Psoas muscle (tissue), 8 donors: ENCODE data around the gene TPI1. TPM values are rescaled to one million over a fixed set of nuclear protein-coding genes. Genes with fewer than 3 reads are reported as not detected.

ENCODE experiments used
- ATAC-seq, 4 donors: fragments of 200-7000 bp; cut with Tn5 transposase; one replicate each; pipeline ENCODE4 v1.9.1; 2020; ENCODE audit warnings: moderate library complexity in 3 of 4, mild to moderate bottlenecking in 2 of 4
- DNase-seq, 2 donors: peaks; one replicate each; pipeline ENCODE4 v3.0.0-alpha.2; 2020
- H3K27ac ChIP-seq: fragments of 200-600 bp; one replicate; pipeline ENCODE4 v1.8.0; 2022
- H3K27me3 ChIP-seq, 3 donors: fragments of 200-600 bp in 1 of 3; one replicate each; pipeline versions ENCODE4 v1.6.1 to v1.8.0; 2013 to 2022; ENCODE audit warnings: low read length in 2 of 3, mild to moderate bottlenecking in 2 of 3, moderate library complexity in 1 of 3; ENCODE audit not compliant: insufficient read depth in 3 of 3
- H3K36me3 ChIP-seq, 2 donors: fragments of 200-600 bp in 1 of 2; one replicate each; pipeline versions ENCODE4 v1.6.1 to v1.8.0; 2013 to 2022; ENCODE audit warnings: low read depth in 1 of 2, mild to moderate bottlenecking in 1 of 2, moderate library complexity in 1 of 2; ENCODE audit not compliant: insufficient read depth in 1 of 2
- H3K4me1 ChIP-seq: fragments of 200-600 bp; one replicate; pipeline ENCODE4 v1.8.0; 2022
- H3K4me3 ChIP-seq: fragments of 200-600 bp; one replicate; pipeline ENCODE4 v1.8.0; 2022; ENCODE audit warnings: mild to moderate bottlenecking
- H3K9me3 ChIP-seq: fragments of 200-600 bp; one replicate; pipeline ENCODE4 v1.8.0; 2022
- CTCF ChIP-seq: fragments of 200-600 bp; IDR thresholded peaks from one replicate; pipeline ENCODE4 v1.8.0; 2022; ENCODE audit warnings: antibody characterized with exemption
- WGBS, 3 donors: extraction: QIAGEN DNeasy Blood & Tissue Kit; methylation state at CpG; one replicate each; pipeline versions ENCODE4 v1.1.6 to v1.1.7; 2013; 5-methylcytosine and 5-hydroxymethylcytosine counted together
- intact Hi-C, 2 donors: fragments of 100-400 bp; cut with DNase I; formaldehyde crosslinking; loops; one replicate each; pipeline versions ENCODE4 v1.11.0 to v1.14.2; 2022
- polyA plus RNA-seq, 3 donors: library from polyadenylated mRNA; stranded (reverse); fragments of 200-250 nt; gene quantifications; one replicate each; pipeline ENCODE4 v1.2.3, GENCODE V29; 2013
- total RNA-seq, 4 donors: library from RNA; stranded (reverse); fragmentation: NEBNext Ultra II Directional in 2 of 4; extraction: Animal tissue kit (Norgen Biotek cat#: 25700) in 2 of 4; gene quantifications; one replicate each; pipeline versions ENCODE4 v1.2.1 to v1.2.4, GENCODE V29; 2021 to 2023
- donor health status: healthy with polysubstance abuse.
- donor health status: DM: no; HTN: no; CAD: no; lungs with moderate emphysema.
- donor health status: Bipolar disorder and iron deficiency.
- donor health status: healthy.
- donor health status: DM: yes; HTN: yes; CAD: no.
- donor health status: DM: no; HTN: no; CAD: no.
- donor health status: DM: no; HTN: no; CAD: no.
- donor health status: DM: yes; HTN: yes; CAD: no.

Gene TPI1
- total and polyA plus RNA-seq, 7 donors = 537 to 952 (median 699) TPM

- no peak for TF ChIP-seq CTCF
- H3K27ac ChIP-seq = no peak overlapping the region
- H3K9me3 ChIP-seq = no peaks in the 10 kb centered on the region
- H3K27me3 ChIP-seq = no peaks in the 10 kb centered on the region
- H3K36me3 ChIP-seq = no peaks in the 10 kb centered on the region
- ATAC-seq (no peak), DNase-seq (peak in 1 of 2 donors; percentile 36)
- H3K4me3 ChIP-seq = no peak overlapping the region
- 80 to 89% (median 88%) methylated on average over 2 of the region's 2 CpGs for WGBS, 3 donors
- H3K4me1 ChIP-seq = peaks cover 14% of the 10 kb centered on the region
- intact Hi-C loops = no loop called here
These were observed 17.9 kb upstream of the TPI1 start for GRCh38 chr12:6849427-6849826.

GRCh38 chr12:6849976-6850560 is 17.3 kb upstream of the TPI1 start:
- H3K4me3 ChIP-seq = no peak overlapping the region
- H3K27me3 ChIP-seq = no peaks in the 10 kb centered on the region
- 72 to 78% (median 75%) methylated on average over 10 of the region's 10 CpGs for WGBS, 3 donors
- DNase-seq (peak in 1 of 2 donors; percentile 43), ATAC-seq (no peak)
- peaks cover 14% of the 10 kb centered on the region for H3K4me1 ChIP-seq
- peaks cover 0 to 6% of the 10 kb centered on the region in 2 donors for H3K36me3 ChIP-seq
- no peaks in the 10 kb centered on the region for H3K9me3 ChIP-seq
- H3K27ac ChIP-seq = no peak overlapping the region
- intact Hi-C loops = no loop called here
- no peak for TF ChIP-seq CTCF

- TF ChIP-seq CTCF = no peak
- 19 to 22% (median 19%) methylated on average over 16 of the region's 16 CpGs for WGBS, 3 donors
- intact Hi-C loops = no loop called here
- H3K27me3 ChIP-seq = no peaks in the 10 kb centered on the region
- H3K9me3 ChIP-seq = no peaks in the 10 kb centered on the region
- ATAC-seq (no peak), DNase-seq (peak in 1 of 2 donors; percentile 72)
- H3K27ac ChIP-seq = peak overlapping the region; percentile 98
- peak overlapping the region; percentile 85 for H3K4me3 ChIP-seq
- H3K4me1 ChIP-seq = peaks cover 14% of the 10 kb centered on the region
- H3K36me3 ChIP-seq = peaks cover 0 to 13% of the 10 kb centered on the region in 2 donors
These were observed 16.6 kb upstream of the TPI1 start for GRCh38 chr12:6850796-6851152.

GRCh38 chr12:6851153-6851920 is 16.0 kb upstream of the TPI1 start, which contains the start of gene CDCA3:
CDCA3 (minus strand) TSS chr12:6851286; CDS start chr12:6850952, 334 bp downstream.
- 0% methylated on average over 37 of the region's 37 CpGs for WGBS, 3 donors
- intact Hi-C loops = no loop called here
- ATAC-seq (peak; percentile 77 to 84 (median 80)), DNase-seq (peak; percentile 93 to 96)
- H3K27me3 ChIP-seq = no peaks in the 10 kb centered on the region
- peak within 1 kb of the TSS; percentile 98 for H3K27ac ChIP-seq
- H3K4me3 ChIP-seq = peak within 1 kb of the TSS; percentile 85
- H3K4me1 ChIP-seq = peaks cover 14% of the 10 kb centered on the region
- no peak for TF ChIP-seq CTCF
- peaks cover 0 to 19% of the 10 kb centered on the region in 2 donors for H3K36me3 ChIP-seq
- no peaks in the 10 kb centered on the region for H3K9me3 ChIP-seq
